H1 (cell line): ENCODE measurements around the gene KPNA1.

ENCODE experiments used
- CBX8 ChIP-seq: fragments of 300-800, 300-1000 bp; sonication (generic); IDR thresholded peaks from 2 replicates; pipeline ENCODE4 v1.7.1; 2016; ENCODE audit warnings: low read depth, low read length, borderline replicate concordance
- CEBPB ChIP-seq: IDR thresholded peaks from 2 replicates; pipeline ENCODE4 v1.6.1; 2012; ENCODE audit warnings: low read depth, low read length
- EGR1 ChIP-seq: IDR thresholded peaks from 2 replicates; pipeline ENCODE4 v1.6.1; 2011; ENCODE audit warnings: low read depth, low read length, borderline replicate concordance
- EP300 ChIP-seq, 2 experiments: IDR thresholded peaks; 1 replicate in 1 of 2; 2 replicates in 1 of 2; pipeline ENCODE4 v1.6.1; 2011 to 2012; ENCODE audit warnings: low read depth in 2 of 2, low read length in 2 of 2, mild to moderate bottlenecking in 2 of 2, borderline replicate concordance in 1 of 2, inconsistent platforms in 1 of 2, moderate library complexity in 1 of 2
- EZH2 ChIP-seq: fragments of 200-600 bp; sonication (generic); IDR thresholded peaks from 2 replicates; pipeline ENCODE4 v1.7.1; 2012; ENCODE audit warnings: low read depth, mild to moderate bottlenecking, moderate library complexity, low read length, inconsistent platforms; ENCODE audit not compliant: severe bottlenecking
- MAFK ChIP-seq: IDR thresholded peaks from 2 replicates; pipeline ENCODE4 v1.6.1; 2012; ENCODE audit warnings: low read depth, mild to moderate bottlenecking, improper control_type of control experiment, low read length
- POLR2A ChIP-seq, 2 experiments: IDR thresholded peaks; 1 replicate in 1 of 2; 2 replicates in 1 of 2; pipeline ENCODE4 v1.6.1; 2011; ENCODE audit warnings: low read depth in 2 of 2, low read length in 2 of 2, mild to moderate bottlenecking in 2 of 2; ENCODE audit errors: control extremely low read depth in 1 of 2
- POLR2AphosphoS5 ChIP-seq: IDR thresholded peaks from 2 replicates; pipeline ENCODE4 v1.6.1; 2011; ENCODE audit warnings: low read depth, low read length
- TAF1 ChIP-seq: IDR thresholded peaks from 2 replicates; pipeline ENCODE4 v1.6.1; 2011; ENCODE audit warnings: mild to moderate bottlenecking, low read depth, low read length
- TEAD4 ChIP-seq: IDR thresholded peaks from 2 replicates; pipeline ENCODE4 v1.6.1; 2012; ENCODE audit warnings: low read depth, low read length, inconsistent platforms, mixed read lengths
- ZNF274 ChIP-seq: IDR thresholded peaks from 2 replicates; pipeline ENCODE4 v1.7.0; 2012; ENCODE audit warnings: low read length, borderline replicate concordance; ENCODE audit errors: extremely low read depth
- TF ChIP-seq, protein P1 (sequence below), 3 experiments: IDR thresholded peaks; 1 replicate in 2 of 3; 2 replicates in 1 of 3; pipeline versions ENCODE4 v1.5.1 to v1.6.1; 2011; ENCODE audit warnings: low read length in 3 of 3, mild to moderate bottlenecking in 3 of 3, inconsistent platforms in 2 of 3, low read depth in 1 of 3, moderate library complexity in 1 of 3; ENCODE audit not compliant: insufficient read depth in 1 of 3; ENCODE audit errors: control extremely low read depth in 1 of 3

- TF ChIP-seq TEAD4 (no peak), CBX8 (no peak), POLR2AphosphoS5 (no peak), ZNF274 (no peak), CEBPB (no peak), EZH2 (no peak), POLR2A (IDR thresholded peaks at IDR 0.05; ENCODE audit: control extremely low read depth in 1 of 2, low read depth in 2 of 2, low read length in 2 of 2) (no peak), EGR1 (no peak), MAFK (no peak), TAF1 (no peak), EP300 (IDR thresholded peaks at IDR 0.05; ENCODE audit: borderline replicate concordance in 1 of 2, low read depth in 2 of 2, low read length in 2 of 2) (peak in 1 of 2 experiments; percentile 55; a peak in 1 of 3 replicates)
- TF ChIP-seq, protein P1, sequence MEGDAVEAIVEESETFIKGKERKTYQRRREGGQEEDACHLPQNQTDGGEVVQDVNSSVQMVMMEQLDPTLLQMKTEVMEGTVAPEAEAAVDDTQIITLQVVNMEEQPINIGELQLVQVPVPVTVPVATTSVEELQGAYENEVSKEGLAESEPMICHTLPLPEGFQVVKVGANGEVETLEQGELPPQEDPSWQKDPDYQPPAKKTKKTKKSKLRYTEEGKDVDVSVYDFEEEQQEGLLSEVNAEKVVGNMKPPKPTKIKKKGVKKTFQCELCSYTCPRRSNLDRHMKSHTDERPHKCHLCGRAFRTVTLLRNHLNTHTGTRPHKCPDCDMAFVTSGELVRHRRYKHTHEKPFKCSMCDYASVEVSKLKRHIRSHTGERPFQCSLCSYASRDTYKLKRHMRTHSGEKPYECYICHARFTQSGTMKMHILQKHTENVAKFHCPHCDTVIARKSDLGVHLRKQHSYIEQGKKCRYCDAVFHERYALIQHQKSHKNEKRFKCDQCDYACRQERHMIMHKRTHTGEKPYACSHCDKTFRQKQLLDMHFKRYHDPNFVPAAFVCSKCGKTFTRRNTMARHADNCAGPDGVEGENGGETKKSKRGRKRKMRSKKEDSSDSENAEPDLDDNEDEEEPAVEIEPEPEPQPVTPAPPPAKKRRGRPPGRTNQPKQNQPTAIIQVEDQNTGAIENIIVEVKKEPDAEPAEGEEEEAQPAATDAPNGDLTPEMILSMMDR (IDR thresholded peaks at IDR 0.05; ENCODE audit: control extremely low read depth in 1 of 3, insufficient read depth in 1 of 3, low read depth in 1 of 3, low read length in 3 of 3), result no peak
These were observed 78.8 kb downstream of the KPNA1 start for GRCh38 chr3:122435950-122436349.
